ENCODE measurements around the gene CIDEC. TPM values are rescaled to one million over a fixed set of nuclear protein-coding genes. Genes with fewer than 3 reads are reported as not detected.
"Not testable (repeated sequence)": the region's sequence is repeated elsewhere in the genome, so short reads cannot be mapped to it uniquely, and the experiment has no call there.

Gene CIDEC
- total RNA-seq, 1 experiment from 2014 or later: not detected

GRCh38 chr3:9852528-9852927, 27.5 kb downstream of the CIDEC start:
- in situ Hi-C loops (cut with HindIII; ENCODE audit: low pct_unique_long_range_greater_than_20kb, low sequenced_read_pairs) (no loop called here), intact Hi-C loops (cut with micrococcal nuclease; ENCODE audit: unreplicated experiment) (no loop called here)
- TF ChIP-seq SIN3A (IDR thresholded peaks at IDR 0.05; ENCODE audit: borderline replicate concordance, insufficient read depth, low read depth, low read length): no peak
- TF ChIP-seq POLR2AphosphoS5 (IDR thresholded peaks at IDR 0.05; ENCODE audit: low read depth, low read length): no peak
- TF ChIP-seq TCF7L2 (IDR thresholded peaks at IDR 0.05; ENCODE audit: low read depth, low read length): no peak
- no peak for TF ChIP-seq CTCF (IDR thresholded peaks at IDR 0.05)
- no peak for TF ChIP-seq REST (IDR thresholded peaks at IDR 0.05; ENCODE audit: insufficient read depth in 1 of 2, low read depth in 2 of 2, low read length in 1 of 2)
- ATAC-seq (no peak), DNase-seq (ENCODE audit: low read depth, low spot score) (no peak)
- Histone ChIP-seq H3K27me3 (ENCODE audit: control insufficient read depth, insufficient read depth, low read length) (no peaks in the 10 kb centered on the region), H3K4me1 (ENCODE audit: control insufficient read depth, insufficient read depth, low read length) (no peaks in the 10 kb centered on the region), H3K9me3 (ENCODE audit: control insufficient read depth, insufficient read depth, low read depth, low read length) (no peaks in the 10 kb centered on the region), H3K36me3 (ENCODE audit: control insufficient read depth, insufficient read depth, low read length) (no peaks in the 10 kb centered on the region), H3K27ac (ENCODE audit: low read length) (no peak overlapping the region), H3K4me3 (ENCODE audit: low read depth in 2 of 2, low read length in 2 of 2) (no peak overlapping the region)
- POLR2A ChIA-PET: no interaction called here
- BruUV-seq (replicated peaks): no TSS peak
- CTCF ChIA-PET: interaction anchor here (0.6 kb wide), 1 partner anchor 27 kb away, joined by 3 read pairs; the partner anchor contains the start of gene CIDEC

GRCh38 chr3:9851926-9852325, 28.1 kb downstream of the CIDEC start:
- BruUV-seq (replicated peaks); H3K9me3 ChIP-seq (ENCODE audit: control insufficient read depth, insufficient read depth, low read depth, low read length); DNase-seq (ENCODE audit: low read depth, low spot score); POLR2A ChIA-PET; intact Hi-C loops (cut with micrococcal nuclease; ENCODE audit: unreplicated experiment); H3K4me1 ChIP-seq (ENCODE audit: control insufficient read depth, insufficient read depth, low read length); H3K4me3 ChIP-seq (ENCODE audit: low read depth in 2 of 2, low read length in 2 of 2); ATAC-seq; H3K27ac ChIP-seq (ENCODE audit: low read length); CTCF ChIA-PET; in situ Hi-C loops (cut with HindIII; ENCODE audit: low pct_unique_long_range_greater_than_20kb, low sequenced_read_pairs); H3K36me3 ChIP-seq (ENCODE audit: control insufficient read depth, insufficient read depth, low read length); H3K27me3 ChIP-seq (ENCODE audit: control insufficient read depth, insufficient read depth, low read length): not testable (repeated sequence)

GRCh38 chr3:9851383-9851782, 28.7 kb downstream of the CIDEC start:
- ATAC-seq; H3K4me1 ChIP-seq (ENCODE audit: control insufficient read depth, insufficient read depth, low read length); CTCF ChIA-PET; H3K9me3 ChIP-seq (ENCODE audit: control insufficient read depth, insufficient read depth, low read depth, low read length); POLR2A ChIA-PET; in situ Hi-C loops (cut with HindIII; ENCODE audit: low pct_unique_long_range_greater_than_20kb, low sequenced_read_pairs); H3K27me3 ChIP-seq (ENCODE audit: control insufficient read depth, insufficient read depth, low read length); BruUV-seq (replicated peaks); H3K36me3 ChIP-seq (ENCODE audit: control insufficient read depth, insufficient read depth, low read length); DNase-seq (ENCODE audit: low read depth, low spot score); H3K27ac ChIP-seq (ENCODE audit: low read length); intact Hi-C loops (cut with micrococcal nuclease; ENCODE audit: unreplicated experiment); H3K4me3 ChIP-seq (ENCODE audit: low read depth in 2 of 2, low read length in 2 of 2): not testable (repeated sequence)
